ENCODE data around the gene PTPRT.

PTPRT gene

GRCh38 chr20:42611889-42612837, 577.5 kb downstream of the PTPRT start:
- no peak for DNase-seq (ENCODE audit: low read depth)

- DNase-seq (ENCODE audit: low read depth) = no peak
These were observed 578.3 kb downstream of the PTPRT start for GRCh38 chr20:42611423-42611822.

GRCh38 chr20:42610070-42610469, 579.6 kb downstream of the PTPRT start:
- no peak for DNase-seq (ENCODE audit: low read depth)

- no peak for DNase-seq (ENCODE audit: low read depth)
These were observed 580.1 kb downstream of the PTPRT start for GRCh38 chr20:42609618-42610017.

GRCh38 chr20:42604998-42605956, 584.4 kb downstream of the PTPRT start:
- no peak for DNase-seq (ENCODE audit: low read depth)

GRCh38 chr20:42603655-42604054, 586.1 kb downstream of the PTPRT start:
- DNase-seq (ENCODE audit: low read depth) = no peak

- no peak for DNase-seq (ENCODE audit: low read depth)
These were observed 591.1 kb downstream of the PTPRT start for GRCh38 chr20:42598581-42598980.

- no peak for DNase-seq (ENCODE audit: low read depth)
These were observed 594.1 kb downstream of the PTPRT start for GRCh38 chr20:42595625-42596024.

- DNase-seq (ENCODE audit: low read depth) = no peak
These were observed 595.0 kb downstream of the PTPRT start for GRCh38 chr20:42594659-42595058.

GRCh38 chr20:42594011-42594410, 595.7 kb downstream of the PTPRT start:
- DNase-seq (ENCODE audit: low read depth) = no peak

- DNase-seq (ENCODE audit: low read depth) = no peak
These were observed 599.6 kb downstream of the PTPRT start for GRCh38 chr20:42589976-42590639.

- no peak for DNase-seq (ENCODE audit: low read depth)
These were observed 600.9 kb downstream of the PTPRT start for GRCh38 chr20:42588847-42589246.

GRCh38 chr20:42587427-42587826, 602.3 kb downstream of the PTPRT start:
- DNase-seq (ENCODE audit: low read depth) = no peak

- DNase-seq (ENCODE audit: low read depth) = no peak
These were observed 608.4 kb downstream of the PTPRT start for GRCh38 chr20:42581311-42581710.

- no peak for DNase-seq (ENCODE audit: low read depth)
These were observed 613.5 kb downstream of the PTPRT start for GRCh38 chr20:42576167-42576566.

GRCh38 chr20:42572320-42573016, 617.2 kb downstream of the PTPRT start:
- no peak for DNase-seq (ENCODE audit: low read depth)

GRCh38 chr20:42567409-42567808, 622.3 kb downstream of the PTPRT start:
- DNase-seq (ENCODE audit: low read depth) = no peak

- DNase-seq (ENCODE audit: low read depth) = no peak
These were observed 624.3 kb downstream of the PTPRT start for GRCh38 chr20:42565235-42565995.

GRCh38 chr20:42559665-42560064, 630.0 kb downstream of the PTPRT start:
- no peak for DNase-seq (ENCODE audit: low read depth)

- DNase-seq (ENCODE audit: low read depth) = no peak
These were observed 633.1 kb downstream of the PTPRT start for GRCh38 chr20:42556575-42556974.

- DNase-seq (ENCODE audit: low read depth) = no peak
These were observed 636.3 kb downstream of the PTPRT start for GRCh38 chr20:42553374-42553773.
